HTR-8/SVneo (cell line): Measurements from ENCODE around the gene MAPK11.

Source experiments
- DNase-seq: peaks from one replicate; pipeline ENCODE4 v3.0.0; 2011; ENCODE audit warnings: low spot score, mixed read lengths; ENCODE audit not compliant: insufficient read length
- FAIRE-seq: peaks from 2 replicates; lab custom pipeline; 2011; peaks lifted over from hg19 to GRCh38; lab: Jason Lieb, UNC

MAPK11 gene

GRCh38 chr22:50233223-50233622 lies 37.0 kb downstream of the MAPK11 start:
- FAIRE-seq: no peak
- no peak for DNase-seq

- no peak for DNase-seq
- FAIRE-seq: no peak
Observed at GRCh38 chr22:50232481-50233151, 37.6 kb downstream of the MAPK11 start.

GRCh38 chr22:50229370-50229769 lies 40.8 kb downstream of the MAPK11 start:
- no peak for FAIRE-seq
- no peak for DNase-seq

- no peak for FAIRE-seq
- no peak for DNase-seq
Observed at GRCh38 chr22:50228366-50228765, 41.8 kb downstream of the MAPK11 start.

- FAIRE-seq (no peak), DNase-seq (no peak)
Observed at GRCh38 chr22:50227579-50228215, 42.5 kb downstream of the MAPK11 start.

GRCh38 chr22:50226875-50227165 lies 43.4 kb downstream of the MAPK11 start:
- no peak for DNase-seq
- FAIRE-seq: no peak

- no peak for FAIRE-seq
- DNase-seq: no peak
Observed at GRCh38 chr22:50226063-50226874, 43.9 kb downstream of the MAPK11 start.

GRCh38 chr22:50225200-50225969 lies 44.8 kb downstream of the MAPK11 start:
- FAIRE-seq: no peak
- no peak for DNase-seq

- FAIRE-seq (no peak), DNase-seq (no peak)
Observed at GRCh38 chr22:50224071-50224470, 46.1 kb downstream of the MAPK11 start.

GRCh38 chr22:50222508-50222907 lies 47.7 kb downstream of the MAPK11 start:
- no peak for DNase-seq

GRCh38 chr22:50221410-50222300 lies 48.5 kb downstream of the MAPK11 start:
- FAIRE-seq: no peak
- DNase-seq: no peak

More at GRCh38 chr22:50222508-50222907, 47.7 kb downstream of the MAPK11 start:
- FAIRE-seq: no peak

- FAIRE-seq: peak; percentile 33
- DNase-seq: no peak
Observed at GRCh38 chr22:50220603-50221409, 49.4 kb downstream of the MAPK11 start.

GRCh38 chr22:50219800-50220602 lies 50.2 kb downstream of the MAPK11 start:
- FAIRE-seq: no peak
- no peak for DNase-seq

- FAIRE-seq (no peak), DNase-seq (no peak)
Observed at GRCh38 chr22:50218996-50219727, 51.0 kb downstream of the MAPK11 start.

- no peak for FAIRE-seq
Observed at GRCh38 chr22:50218153-50218995, 51.8 kb downstream of the MAPK11 start.

GRCh38 chr22:50217543-50218152 lies 52.5 kb downstream of the MAPK11 start:
- DNase-seq: no peak
- FAIRE-seq: no peak

More at GRCh38 chr22:50218153-50218995, 51.8 kb downstream of the MAPK11 start:
- no peak for DNase-seq
